NCI-H128 (cell line): Measurements from ENCODE around the gene ZNF398.

Experiments used
- DNase-seq: peaks from one replicate; lab custom pipeline; 2025; ENCODE audit not compliant: unreplicated experiment; lab: John Stamatoyannopoulos, UW

Gene ZNF398

DNA sequence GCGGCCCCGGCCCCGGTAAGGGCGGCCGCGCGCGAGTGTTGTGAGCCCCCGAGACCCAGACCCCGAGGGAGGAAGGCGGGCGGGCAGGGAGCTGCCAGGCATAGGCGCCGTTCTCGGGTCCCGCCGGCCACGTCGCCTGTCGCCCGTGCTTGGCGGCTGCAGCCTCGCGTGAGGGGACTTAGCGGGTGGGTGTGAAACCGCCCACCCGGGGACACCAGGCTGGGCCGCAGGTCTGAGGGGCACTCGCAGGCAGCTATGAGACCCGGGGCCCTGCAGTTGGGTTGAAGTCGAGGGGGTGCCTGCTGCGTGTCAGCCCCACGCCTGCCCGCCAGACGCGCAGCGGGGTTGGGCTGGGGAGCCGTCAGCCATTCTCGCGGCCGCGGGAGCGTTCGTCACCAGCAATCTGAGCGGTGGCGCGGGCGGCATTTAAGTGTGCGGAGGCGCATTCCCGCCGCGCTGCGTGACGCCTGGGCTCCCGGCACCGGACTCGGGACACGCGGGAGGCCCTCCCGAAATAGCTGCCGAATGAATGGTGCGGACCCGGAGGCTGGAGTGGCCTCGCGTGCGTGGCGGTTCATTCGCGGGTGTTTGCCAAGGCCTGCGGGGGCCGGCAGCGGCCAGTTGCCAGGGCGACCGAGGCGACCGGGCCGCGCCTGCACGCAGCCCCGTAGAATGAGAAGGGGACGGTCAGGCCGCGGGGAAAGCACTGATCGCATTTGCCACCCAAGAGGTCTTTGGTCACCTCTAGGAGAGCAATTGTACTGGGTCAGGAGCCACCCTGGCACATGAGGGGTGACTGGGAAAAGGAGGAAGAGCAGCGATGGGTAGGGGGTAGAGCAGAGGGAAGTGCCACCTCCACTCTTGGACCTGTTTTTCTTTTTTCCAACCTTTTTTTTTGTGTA is 750 bp downstream of the ZNF398 start:
- no peak for DNase-seq

DNA sequence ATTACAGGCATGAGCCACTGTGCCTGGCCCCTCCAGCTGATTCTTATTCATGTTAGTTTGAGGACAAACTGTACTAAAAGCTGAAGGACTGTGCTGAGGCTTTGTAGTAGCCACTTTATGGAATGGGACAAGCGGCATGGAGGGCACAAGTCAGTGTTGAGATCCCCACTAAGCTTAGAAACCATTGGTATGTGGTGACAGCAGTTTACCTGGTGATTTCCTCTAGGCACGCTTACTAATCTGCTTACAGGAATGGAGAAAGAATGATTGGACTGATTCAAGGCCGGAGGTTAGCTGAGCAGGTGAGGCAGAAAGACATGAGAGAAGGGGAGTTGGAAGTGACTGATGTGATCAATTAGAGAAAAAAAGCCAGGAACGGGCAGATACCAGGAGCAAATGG is 3.7 kb downstream of the ZNF398 start:
- DNase-seq, result no peak

- no peak for DNase-seq
Measured at GRCh38 chr7:149153346-149153745, 6.1 kb downstream of the ZNF398 start.

DNA sequence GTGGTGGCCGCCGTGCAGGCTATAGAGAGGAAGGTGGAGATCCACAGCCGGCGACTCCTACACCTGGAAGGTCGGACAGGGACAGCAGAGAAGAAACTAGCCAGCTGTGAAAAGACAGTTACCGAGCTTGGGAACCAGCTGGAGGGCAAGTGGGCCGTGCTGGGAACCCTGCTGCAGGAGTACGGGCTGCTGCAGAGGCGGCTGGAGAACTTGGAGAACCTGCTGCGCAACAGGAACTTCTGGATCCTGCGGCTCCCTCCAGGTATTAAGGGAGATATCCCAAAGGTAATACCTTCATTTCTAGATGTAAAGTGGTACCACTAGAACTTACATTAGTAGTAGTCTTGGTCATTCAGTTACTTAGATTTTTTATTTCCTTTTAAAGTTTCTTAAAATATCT is 6.8 kb downstream of the ZNF398 start:
- DNase-seq, result no peak

DNA sequence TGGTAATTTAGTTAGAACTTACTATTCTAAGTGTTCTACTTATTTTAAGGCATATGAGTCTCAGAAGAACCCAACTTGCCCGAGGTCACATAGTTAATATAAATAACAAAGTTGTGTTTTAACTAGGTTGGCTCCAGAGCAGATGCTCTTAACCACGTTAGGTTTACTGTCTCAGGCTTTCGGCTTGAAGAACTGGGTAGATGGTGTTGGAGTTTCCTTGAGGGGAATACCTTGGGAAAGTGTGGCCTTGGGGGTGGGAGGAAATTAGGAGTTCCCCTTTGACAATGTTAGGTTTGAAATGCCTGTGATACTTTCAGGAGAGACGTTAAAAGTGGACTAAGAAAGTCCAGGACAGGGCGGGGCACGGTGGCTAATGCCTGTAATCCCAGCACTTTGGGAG is 9.6 kb downstream of the ZNF398 start:
- no peak for DNase-seq

GRCh38 chr7:149161241-149161848 is 14.1 kb downstream of the ZNF398 start:
- DNase-seq, result no peak

- no peak for DNase-seq
Measured at GRCh38 chr7:149166142-149166541, 18.9 kb downstream of the ZNF398 start.

DNA sequence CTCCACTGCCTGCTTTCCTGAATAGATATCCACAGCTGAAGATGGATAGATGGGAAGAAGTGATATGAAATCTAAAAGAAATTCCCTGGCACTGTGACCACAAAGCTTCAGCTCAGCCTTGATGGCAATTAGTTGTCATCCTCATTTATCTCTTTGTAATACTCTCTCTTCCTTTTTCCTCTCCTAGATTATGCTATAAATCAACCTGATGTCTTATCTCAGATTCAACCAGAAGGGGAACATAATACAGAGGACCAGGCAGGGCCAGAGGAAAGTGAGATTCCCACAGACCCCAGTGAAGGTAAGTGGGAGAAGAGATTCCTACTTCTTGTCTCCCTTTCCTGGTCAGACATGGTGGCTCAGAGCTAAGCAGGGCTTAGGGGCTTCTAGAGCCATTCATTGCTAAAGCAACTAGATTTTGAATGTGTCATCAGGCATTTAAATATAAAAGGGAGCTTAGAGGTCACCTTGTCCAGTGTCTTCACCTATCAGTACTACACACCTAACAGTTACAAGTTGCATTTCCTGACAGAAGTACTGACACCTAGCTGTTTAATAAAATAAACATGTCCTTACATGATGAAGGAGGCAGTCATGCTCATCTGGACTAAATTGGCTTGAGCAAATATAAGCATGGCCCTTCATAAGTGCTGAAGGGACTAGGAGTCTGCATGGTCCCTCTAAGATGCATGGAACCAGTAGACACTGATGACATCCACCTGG is 19.5 kb downstream of the ZNF398 start:
- no peak for DNase-seq

- DNase-seq, result no peak
Measured at GRCh38 chr7:149171892-149172533, 24.8 kb downstream of the ZNF398 start.

- DNase-seq, result no peak
Measured at GRCh38 chr7:149172534-149172920, 25.3 kb downstream of the ZNF398 start.

DNA sequence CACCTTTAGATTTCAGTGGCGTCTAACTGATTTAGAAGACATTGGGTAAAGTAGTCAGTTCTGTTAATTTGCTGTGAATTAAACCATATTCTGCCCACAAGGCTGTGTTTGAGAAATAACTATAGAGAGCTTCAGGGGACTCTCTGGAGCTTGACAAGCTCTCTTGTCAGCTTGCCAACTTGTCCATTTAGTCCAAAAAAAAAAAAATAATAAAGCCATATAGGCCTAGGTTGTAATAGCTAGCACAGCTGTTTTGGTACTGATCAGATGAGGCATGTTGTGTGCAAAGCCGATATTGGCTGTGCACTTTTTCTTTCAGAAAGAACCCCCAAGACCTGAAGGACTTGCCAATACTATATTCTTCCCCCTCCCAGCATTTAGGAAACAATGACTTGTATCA is 27.9 kb downstream of the ZNF398 start:
- DNase-seq, result peak; percentile 11

GRCh38 chr7:149179241-149179640 is 32.0 kb downstream of the ZNF398 start:
- no peak for DNase-seq

GRCh38 chr7:149180722-149181449 is 33.6 kb downstream of the ZNF398 start:
- DNase-seq, result no peak

DNA sequence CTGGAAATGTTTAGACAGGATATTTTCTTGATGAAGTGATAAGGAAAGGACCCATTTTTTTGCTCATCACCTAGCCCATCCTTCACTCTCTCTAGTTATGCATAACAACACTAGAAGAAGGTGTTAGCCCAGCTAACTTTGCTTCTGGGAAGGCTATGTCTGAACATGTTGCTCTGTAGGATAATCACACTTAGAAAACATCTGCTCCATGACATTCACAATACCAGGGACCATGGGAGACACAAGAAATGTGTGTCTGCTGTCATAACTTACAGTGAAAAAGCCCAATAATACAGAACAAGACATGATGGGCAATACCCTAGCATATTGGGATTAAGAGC is 34.2 kb downstream of the ZNF398 start:
- no peak for DNase-seq

- DNase-seq, result no peak
Measured at GRCh38 chr7:149184274-149184673, 37.0 kb downstream of the ZNF398 start.

GRCh38 chr7:149188213-149188612 is 41.0 kb downstream of the ZNF398 start:
- no peak for DNase-seq

- no peak for DNase-seq
Measured at GRCh38 chr7:149188637-149189259, 41.5 kb downstream of the ZNF398 start.

- no peak for DNase-seq
Measured at GRCh38 chr7:149191851-149192250, 44.6 kb downstream of the ZNF398 start.

GRCh38 chr7:149194799-149195179 is 47.5 kb downstream of the ZNF398 start:
- no peak for DNase-seq
